DMS53 treated with DMSO at 0.1 percent for 48 hours (cell line): ENCODE data around the gene PLD3.
"Not testable (repeated sequence)": the region's sequence is repeated elsewhere in the genome, so short reads cannot be mapped to it uniquely, and the experiment has no call there.

ENCODE experiments used
- DNase-seq: peaks from one replicate; lab custom pipeline; 2025; ENCODE audit not compliant: unreplicated experiment; lab: John Stamatoyannopoulos, UW

Gene PLD3

GRCh38 chr19:40360708-40361241, 12.3 kb downstream of the PLD3 start:
- DNase-seq = no peak

- no peak for DNase-seq
These were observed 13.7 kb downstream of the PLD3 start for GRCh38 chr19:40362160-40362559.

GRCh38 chr19:40363069-40363468, 14.6 kb downstream of the PLD3 start:
- DNase-seq = no peak

GRCh38 chr19:40365010-40365409, 16.5 kb downstream of the PLD3 start:
- no peak for DNase-seq

- no peak for DNase-seq
These were observed 17.3 kb downstream of the PLD3 start for GRCh38 chr19:40365613-40366401.

- DNase-seq = no peak
These were observed 18.4 kb downstream of the PLD3 start for GRCh38 chr19:40366697-40367561.

- no peak for DNase-seq
These were observed 19.3 kb downstream of the PLD3 start for GRCh38 chr19:40367577-40368434.

GRCh38 chr19:40369797-40370196, 21.3 kb downstream of the PLD3 start:
- no peak for DNase-seq

GRCh38 chr19:40370253-40370652, 21.8 kb downstream of the PLD3 start:
- not testable (repeated sequence) for DNase-seq

GRCh38 chr19:40370997-40371801, 22.7 kb downstream of the PLD3 start:
- DNase-seq = no peak

GRCh38 chr19:40371802-40372122, 23.3 kb downstream of the PLD3 start:
- DNase-seq = no peak

- no peak for DNase-seq
These were observed 25.6 kb downstream of the PLD3 start for GRCh38 chr19:40374084-40374483.

- no peak for DNase-seq
These were observed 27.9 kb downstream of the PLD3 start for GRCh38 chr19:40376286-40376862.

GRCh38 chr19:40377876-40378385, 29.4 kb downstream of the PLD3 start:
- DNase-seq = no peak

GRCh38 chr19:40378509-40378908, 30.0 kb downstream of the PLD3 start:
- no peak for DNase-seq

GRCh38 chr19:40379446-40380198, 31.1 kb downstream of the PLD3 start:
- DNase-seq = no peak

- no peak for DNase-seq
These were observed 31.9 kb downstream of the PLD3 start for GRCh38 chr19:40380199-40381037.

- DNase-seq = no peak
These were observed 32.8 kb downstream of the PLD3 start for GRCh38 chr19:40381321-40381720.
